ENCODE data around the gene MARF1. TPM values are rescaled to one million over a fixed set of nuclear protein-coding genes. Genes with fewer than 3 reads are reported as not detected.

MARF1 gene
- total and polyA plus RNA-seq, 8 donors = 15.5 to 65.3 (median 37.2) TPM

GRCh38 chr16:15587152-15587825 is 55.7 kb downstream of the MARF1 start:
- no peaks in the 10 kb centered on the region for H3K27me3 ChIP-seq
- no peak for TF ChIP-seq EP300 (IDR thresholded peaks at IDR 0.05)
- TF ChIP-seq POLR2AphosphoS5 (IDR thresholded peaks at IDR 0.05) = no peak
- no peak for TF ChIP-seq CTCF (IDR thresholded peaks at IDR 0.05)
- TF ChIP-seq POLR2A (IDR thresholded peaks at IDR 0.05) = no peak
- H3K36me3 ChIP-seq = peaks cover 0 to 74% (median 45%) of the 10 kb centered on the region in 4 donors
- peaks cover 0 to 9% (median 0%) of the 10 kb centered on the region in 4 donors for H3K9me3 ChIP-seq
- H3K27ac ChIP-seq = no peak overlapping the region
- 95 to 98% (median 96%) methylated on average over 17 of the region's 17 CpGs for WGBS, 5 donors
- peaks cover 10 to 31% (median 15%) of the 10 kb centered on the region in 4 donors for H3K4me1 ChIP-seq
- intact Hi-C loops (cut with DNase I; ENCODE audit: low total_unique reads) = no loop called here
- no peak for DNase-seq
- no peak overlapping the region for H3K4me3 ChIP-seq

GRCh38 chr16:15586716-15587115 is 56.2 kb downstream of the MARF1 start:
- intact Hi-C loops (cut with DNase I; ENCODE audit: low total_unique reads) = no loop called here
- no peaks in the 10 kb centered on the region for H3K27me3 ChIP-seq
- TF ChIP-seq POLR2AphosphoS5 (IDR thresholded peaks at IDR 0.05) (no peak), EP300 (IDR thresholded peaks at IDR 0.05) (no peak), CTCF (IDR thresholded peaks at IDR 0.05) (no peak), POLR2A (IDR thresholded peaks at IDR 0.05) (no peak)
- H3K9me3 ChIP-seq = peaks cover 0 to 9% (median 0%) of the 10 kb centered on the region in 4 donors
- H3K27ac ChIP-seq = no peak overlapping the region
- H3K4me1 ChIP-seq = peaks cover 10 to 27% (median 15%) of the 10 kb centered on the region in 4 donors
- DNase-seq = no peak
- H3K4me3 ChIP-seq = no peak overlapping the region
- peaks cover 0 to 79% (median 51%) of the 10 kb centered on the region in 4 donors for H3K36me3 ChIP-seq
- 95 to 98% (median 98%) methylated on average over 12 of the region's 12 CpGs for WGBS, 5 donors

GRCh38 chr16:15585956-15586355 is 57.0 kb downstream of the MARF1 start:
- H3K4me1 ChIP-seq = peaks cover 6 to 20% (median 13%) of the 10 kb centered on the region in 4 donors
- H3K9me3 ChIP-seq = peaks cover 0 to 9% (median 0%) of the 10 kb centered on the region in 4 donors
- no peak overlapping the region for H3K4me3 ChIP-seq
- no peak overlapping the region for H3K27ac ChIP-seq
- peaks cover 0 to 86% (median 58%) of the 10 kb centered on the region in 4 donors for H3K36me3 ChIP-seq
- TF ChIP-seq POLR2AphosphoS5 (IDR thresholded peaks at IDR 0.05) (no peak), POLR2A (IDR thresholded peaks at IDR 0.05) (no peak), CTCF (IDR thresholded peaks at IDR 0.05) (no peak), EP300 (IDR thresholded peaks at IDR 0.05) (no peak)
- H3K27me3 ChIP-seq = no peaks in the 10 kb centered on the region
- 81 to 97% (median 92%) methylated on average over 1 of the region's 1 CpG for WGBS, 5 donors
- no peak for DNase-seq
- intact Hi-C loops (cut with DNase I; ENCODE audit: low total_unique reads) = no loop called here

GRCh38 chr16:15583526-15583925 is 59.4 kb downstream of the MARF1 start:
- DNase-seq = no peak
- Histone ChIP-seq H3K27me3 (no peaks in the 10 kb centered on the region), H3K4me1 (no peaks in the 10 kb centered on the region), H3K4me3 (no peak overlapping the region), H3K9me3 (peaks cover 0 to 9% (median 0%) of the 10 kb centered on the region in 4 donors), H3K36me3 (peaks cover 0 to 73% (median 50%) of the 10 kb centered on the region in 4 donors), H3K27ac (no peak overlapping the region)
- 89 to 95% (median 92%) methylated on average over 4 of the region's 4 CpGs for WGBS, 5 donors
- TF ChIP-seq POLR2AphosphoS5 (IDR thresholded peaks at IDR 0.05) = no peak
- no peak for TF ChIP-seq POLR2A (IDR thresholded peaks at IDR 0.05)
- no peak for TF ChIP-seq EP300 (IDR thresholded peaks at IDR 0.05)
- TF ChIP-seq CTCF (IDR thresholded peaks at IDR 0.05) = no peak
- intact Hi-C loops (cut with DNase I; ENCODE audit: low total_unique reads) = no loop called here
